H4 (cell line): ENCODE measurements around the gene TRRAP. TPM values are rescaled to one million over a fixed set of nuclear protein-coding genes. Genes with fewer than 3 reads are reported as not detected.
A peak's percentile ranks its signal among the peaks of the same experiment; 100 is the strongest.

ENCODE experiments used
- DNase-seq: peaks from one replicate; pipeline ENCODE4 v3.0.0-alpha.2; 2015; ENCODE audit warnings: low spot score
- total RNA-seq: library from RNA; depleted of rRNA; stranded (reverse); fragments of >200 nt; shearing (Covaris generic); gene quantifications from 2 replicates; pipeline ENCODE4 v1.2.3, GENCODE V29; 2014

The TRRAP gene
- total RNA-seq, 1 experiment from 2014 or later = 11.1 TPM

- no peak for DNase-seq
Measured at GRCh38 chr7:98900815-98901214, 22.5 kb downstream of the TRRAP start.

DNA sequence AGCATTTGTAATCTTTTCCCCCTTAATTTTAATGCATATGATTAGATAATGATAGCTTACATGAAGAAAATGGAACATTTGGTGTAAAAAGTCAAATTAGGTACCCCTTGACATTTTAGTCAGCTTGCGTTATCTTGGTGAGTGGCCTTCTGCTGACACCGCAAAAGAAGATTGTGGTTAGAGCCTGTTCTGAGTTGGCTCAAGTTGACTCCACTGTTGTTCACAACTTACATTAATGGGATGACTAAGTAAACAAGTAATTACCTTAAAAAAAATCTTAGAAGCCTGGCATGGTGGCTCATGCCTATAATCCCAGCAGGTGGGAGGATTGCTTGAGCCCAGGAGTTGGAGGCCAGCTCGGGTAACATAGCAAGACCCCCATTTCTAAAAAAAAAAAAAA, 24.2 kb downstream of the TRRAP start:
- DNase-seq = peak; percentile 63

- DNase-seq = no peak
Measured at GRCh38 chr7:98903246-98903645, 24.9 kb downstream of the TRRAP start.

DNA sequence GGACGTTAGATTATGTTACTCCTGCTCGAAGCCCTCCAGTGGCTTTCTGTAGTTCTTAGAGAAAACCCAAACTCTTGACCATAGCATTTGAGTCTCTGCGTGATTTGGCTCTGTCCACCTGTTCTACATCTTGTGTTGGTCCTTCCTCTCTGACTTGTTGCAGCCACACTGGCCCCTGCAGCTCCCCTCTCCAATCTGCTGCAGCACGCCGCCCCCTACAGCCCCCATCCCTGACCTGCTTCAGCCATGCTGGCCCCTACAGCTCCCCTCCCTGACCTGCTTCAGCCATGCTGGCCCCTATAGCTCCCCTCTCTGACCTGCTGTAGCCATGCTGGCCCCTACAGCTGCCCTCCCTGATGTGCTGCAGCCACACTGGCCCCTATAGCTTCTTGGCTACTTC, 29.2 kb downstream of the TRRAP start:
- DNase-seq = no peak

- no peak for DNase-seq
Measured at GRCh38 chr7:98908585-98908984, 30.3 kb downstream of the TRRAP start.

DNA sequence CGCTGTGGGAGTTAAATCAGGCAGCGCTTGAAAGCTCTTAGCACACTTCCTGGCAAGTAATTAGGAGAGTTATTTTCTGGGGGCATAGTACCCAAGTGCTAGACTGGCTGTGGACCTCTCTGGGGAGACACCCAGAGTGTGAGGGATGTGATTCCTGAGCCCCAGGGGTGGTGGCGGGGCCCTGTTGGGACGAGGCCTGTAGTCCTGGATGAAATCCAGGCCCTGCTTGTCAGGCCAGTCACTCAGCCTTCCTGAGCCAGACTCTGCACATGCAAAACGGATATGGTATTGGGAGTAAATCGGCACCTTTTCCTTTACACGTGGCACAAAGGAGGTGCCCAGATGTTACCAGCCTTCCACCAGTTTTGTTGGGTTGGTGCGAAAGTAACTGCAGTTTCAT, 31.2 kb downstream of the TRRAP start:
- no peak for DNase-seq

GRCh38 chr7:98910427-98910826, 32.1 kb downstream of the TRRAP start:
- no peak for DNase-seq

DNA sequence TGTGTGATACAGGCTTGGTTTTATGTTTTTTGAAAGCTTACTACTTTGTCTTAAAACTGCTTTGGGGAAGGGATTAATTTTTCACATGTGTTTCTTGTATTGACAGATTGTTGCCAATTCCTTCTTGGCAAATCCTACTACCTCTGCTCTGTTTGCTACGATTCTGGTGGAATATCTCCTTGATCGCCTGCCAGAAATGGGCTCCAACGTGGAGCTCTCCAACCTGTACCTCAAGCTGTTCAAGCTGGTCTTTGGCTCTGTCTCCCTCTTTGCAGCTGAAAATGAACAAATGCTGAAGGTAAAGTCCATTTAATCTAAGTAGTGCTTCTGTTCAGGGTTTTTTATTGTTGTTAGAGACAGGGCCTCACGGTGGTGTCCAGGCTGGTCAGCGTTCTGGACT, 33.6 kb downstream of the TRRAP start:
- DNase-seq = no peak

DNA sequence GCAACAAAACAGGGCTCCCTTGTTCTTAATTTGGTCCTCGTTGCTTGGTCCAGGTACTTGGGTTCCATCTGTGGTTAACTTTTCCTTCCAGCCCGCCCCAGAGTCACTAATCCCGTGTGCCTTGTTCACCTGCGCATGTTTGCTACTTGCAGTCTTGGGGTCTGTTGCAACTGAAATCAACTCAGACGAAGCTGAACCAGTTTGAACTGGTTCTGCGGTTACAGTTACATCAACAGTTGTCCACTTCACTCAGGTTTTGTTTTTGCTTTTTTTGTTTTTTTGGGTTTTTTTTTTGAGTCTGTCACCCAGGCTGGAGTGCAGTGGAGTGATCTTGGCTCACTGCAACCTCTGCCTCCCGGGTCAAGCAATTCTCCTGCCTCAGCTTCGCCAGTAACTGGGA, 34.7 kb downstream of the TRRAP start:
- DNase-seq = no peak

DNA sequence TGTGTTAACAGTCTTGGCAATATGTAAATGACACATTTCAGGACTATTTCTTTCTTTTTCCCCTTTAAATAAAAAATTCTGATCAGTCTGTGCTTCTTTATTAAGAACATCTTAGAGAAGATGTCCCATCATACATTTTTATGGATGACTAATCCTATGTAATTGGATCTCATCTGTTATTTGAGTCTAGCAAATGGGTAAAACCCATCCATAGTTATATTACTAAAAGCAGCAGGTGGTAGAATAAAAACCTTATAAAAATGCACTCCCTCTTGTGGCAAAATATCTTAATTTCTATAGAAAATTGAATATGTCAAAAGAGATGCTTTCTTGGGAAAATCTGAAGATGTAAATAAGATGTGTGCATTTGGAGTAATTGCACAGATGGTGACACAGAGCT, 35.3 kb downstream of the TRRAP start:
- DNase-seq = no peak

DNA sequence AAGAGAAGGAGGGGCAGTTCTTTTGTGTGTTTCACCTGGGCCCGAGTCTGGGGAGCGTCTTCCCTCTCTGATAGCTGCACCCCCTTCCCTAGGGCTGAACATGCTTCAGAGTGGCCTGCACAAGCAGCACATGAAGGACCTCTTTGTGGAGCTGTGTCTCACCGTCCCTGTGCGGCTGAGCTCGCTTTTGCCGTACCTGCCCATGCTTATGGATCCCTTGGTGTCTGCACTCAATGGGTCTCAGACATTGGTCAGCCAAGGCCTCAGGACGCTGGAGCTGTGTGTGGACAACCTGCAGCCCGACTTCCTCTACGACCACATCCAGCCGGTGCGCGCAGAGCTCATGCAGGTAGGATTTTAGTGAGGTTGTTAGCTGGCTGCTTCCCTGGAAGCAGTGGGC, 39.0 kb downstream of the TRRAP start:
- DNase-seq = no peak

GRCh38 chr7:98921608-98922372, 43.5 kb downstream of the TRRAP start:
- DNase-seq = no peak

DNA sequence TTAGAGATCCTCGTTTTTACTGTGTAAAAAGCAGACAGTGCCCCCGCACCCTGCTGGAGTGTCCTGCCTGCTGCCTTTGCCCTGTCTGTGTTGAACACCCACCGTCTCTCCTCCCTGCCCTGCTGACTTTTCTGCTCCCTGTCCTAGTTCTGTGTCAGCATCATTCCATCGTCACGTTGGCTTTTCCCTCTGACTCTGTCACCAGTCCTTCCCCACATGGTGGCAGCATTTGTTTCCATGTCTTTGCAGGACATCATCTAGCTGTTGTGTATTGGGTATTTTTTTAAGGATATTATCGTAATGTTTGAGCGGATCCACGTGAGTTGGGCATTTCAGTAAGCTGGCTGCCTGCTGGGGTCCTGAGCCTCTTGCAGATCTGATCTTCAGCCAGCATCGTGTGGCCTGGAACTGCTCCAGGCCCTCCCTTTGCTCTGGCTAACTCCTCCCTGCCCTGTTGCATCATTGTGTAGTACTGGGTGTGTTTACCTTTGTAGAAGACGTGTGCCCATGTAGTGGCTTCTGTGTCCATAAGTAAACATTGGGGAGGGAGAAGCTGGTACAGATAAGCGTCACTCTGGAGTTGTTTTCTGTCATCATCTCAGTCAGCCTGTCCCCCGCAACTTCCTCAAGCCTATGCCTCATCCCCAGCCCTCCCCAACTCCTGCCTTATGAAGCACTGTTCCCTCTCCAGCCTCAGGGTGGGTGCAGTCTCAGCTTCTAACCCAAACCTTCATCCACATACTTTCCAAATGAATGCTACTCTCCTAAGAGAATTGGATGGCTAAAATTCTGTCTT, 44.3 kb downstream of the TRRAP start:
- DNase-seq = peak; percentile 97

- DNase-seq = no peak
Measured at GRCh38 chr7:98923512-98923911, 45.2 kb downstream of the TRRAP start.

DNA sequence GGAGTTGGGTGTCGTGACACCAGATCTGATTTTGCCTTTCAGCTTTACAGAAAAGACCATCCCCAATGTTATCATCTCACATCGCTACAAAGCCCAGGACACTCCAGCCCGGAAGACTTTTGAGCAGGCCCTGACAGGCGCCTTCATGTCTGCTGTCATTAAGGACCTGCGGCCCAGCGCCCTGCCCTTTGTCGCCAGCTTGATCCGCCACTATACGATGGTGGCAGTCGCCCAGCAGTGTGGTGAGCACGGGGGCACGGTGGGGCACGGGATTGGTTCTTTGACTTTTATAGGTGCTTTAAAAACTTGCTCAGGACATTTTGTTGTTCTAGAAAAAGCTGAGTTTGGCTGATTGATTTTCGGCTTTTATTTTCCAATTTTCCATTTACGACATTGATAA, 48.8 kb downstream of the TRRAP start:
- no peak for DNase-seq

GRCh38 chr7:98930464-98930863, 52.1 kb downstream of the TRRAP start:
- DNase-seq = no peak

DNA sequence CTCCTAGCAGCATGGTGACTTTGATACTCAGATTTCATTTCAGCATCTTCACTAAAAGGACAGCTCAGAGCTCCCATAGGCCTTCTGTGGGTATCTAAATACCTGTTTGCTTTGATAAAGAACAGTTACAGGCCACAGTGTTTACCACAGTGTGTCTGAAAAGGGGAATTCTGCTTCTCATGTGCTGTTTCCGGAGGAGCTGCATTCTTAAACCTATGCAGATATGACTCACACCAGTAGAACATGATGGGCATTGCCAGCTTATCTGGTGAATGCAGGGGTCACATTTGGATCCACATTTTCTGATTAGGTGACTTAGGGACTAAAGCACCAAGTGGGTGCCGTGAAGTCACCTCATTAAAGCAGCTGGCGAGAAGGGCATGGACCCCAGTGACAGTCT, 52.6 kb downstream of the TRRAP start:
- no peak for DNase-seq

- no peak for DNase-seq
Measured at GRCh38 chr7:98933321-98933720, 55.0 kb downstream of the TRRAP start.

DNA sequence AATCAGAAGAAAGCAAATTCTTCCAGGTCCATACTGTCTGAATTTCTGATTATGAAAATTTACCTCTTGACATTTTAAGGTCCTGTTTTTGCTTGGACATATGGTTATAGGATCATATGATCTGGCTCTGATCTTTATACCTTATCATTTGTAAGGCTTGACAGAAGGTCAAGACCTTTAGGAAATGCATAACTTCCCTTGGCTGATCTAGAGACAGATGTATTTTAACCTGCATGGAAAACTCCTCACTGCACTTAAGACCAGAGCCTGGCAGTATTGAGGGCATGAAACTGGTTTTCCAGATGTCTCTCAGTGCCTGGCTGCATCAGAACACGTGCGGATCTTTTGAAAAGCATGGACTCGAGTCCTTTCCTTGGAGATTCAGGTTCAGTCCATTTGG, 55.9 kb downstream of the TRRAP start:
- no peak for DNase-seq

DNA sequence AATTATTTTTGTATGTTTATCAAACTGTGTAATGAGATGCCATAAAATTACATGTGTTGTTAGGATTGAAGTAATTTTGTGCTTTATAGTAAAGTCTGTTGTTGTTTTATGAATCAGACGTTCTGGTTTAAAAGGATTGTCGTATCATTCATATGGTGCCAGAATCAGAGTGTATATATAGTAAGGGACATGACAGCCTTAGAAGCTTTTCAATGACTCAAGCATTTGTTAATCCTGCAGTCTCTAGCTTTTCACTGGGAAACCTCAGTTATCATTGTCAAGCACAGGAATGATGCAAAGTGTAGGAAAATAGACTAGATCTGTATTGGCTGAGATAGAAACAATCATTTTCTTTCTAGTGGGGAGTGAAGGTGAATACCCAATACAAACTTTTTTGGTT, 57.5 kb downstream of the TRRAP start:
- no peak for DNase-seq

- no peak for DNase-seq
Measured at GRCh38 chr7:98943336-98943735, 65.0 kb downstream of the TRRAP start.

DNA sequence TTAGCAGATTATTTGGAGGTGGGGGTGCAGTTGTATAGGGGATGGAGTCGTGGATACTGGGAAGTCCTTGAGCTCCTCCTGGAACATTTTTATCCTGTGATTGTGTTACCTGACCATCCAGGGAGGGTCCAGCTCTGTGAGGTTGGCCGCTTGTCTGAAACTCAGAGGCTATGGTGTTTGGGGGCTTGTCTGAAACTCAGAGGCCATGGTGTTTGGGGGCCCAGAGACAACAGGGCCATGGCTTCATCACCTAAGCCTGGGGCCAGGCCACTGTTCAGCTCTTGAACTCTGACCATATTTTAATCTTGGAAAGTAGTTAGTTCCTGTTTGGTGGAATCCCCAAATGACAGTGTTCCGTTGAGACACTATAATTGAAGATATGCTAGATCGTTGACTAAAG, 66.1 kb downstream of the TRRAP start:
- no peak for DNase-seq

GRCh38 chr7:98945852-98946251, 67.5 kb downstream of the TRRAP start:
- no peak for DNase-seq
